GM12878 (cell line): ENCODE results near the gene INAFM1. TPM values are rescaled to one million over a fixed set of nuclear protein-coding genes. Genes with fewer than 3 reads are reported as not detected.
A peak's percentile ranks its signal among the peaks of the same experiment; 100 is the strongest.
"Not testable (repeated sequence)": the region's sequence is repeated elsewhere in the genome, so short reads cannot be mapped to it uniquely, and the experiment has no call there.

Experiments
- ATAC-seq: fragments of 200-7000 bp; cut with Tn5 transposase; 3 replicates; pipeline ENCODE4 v1.9.1; 2020; ENCODE audit warnings: mild to moderate bottlenecking, moderate library complexity
- BruUV-seq: library from RNA; stranded (reverse); fragments of 400-500 nt; replicated peaks from 2 replicates; lab custom pipeline; 2021; lab: Mats Ljungman, UMichigan
- CTCF ChIA-PET: fragments of 300-600 bp; sonication (Branson Sonifier 250); formaldehyde crosslinking; extraction: SDS; loops from one replicate; lab custom pipeline; 2021; ENCODE audit warnings: inconsistent platforms; lab: Yijun Ruan, JAX
- POLR2A ChIA-PET: fragments of 350-600 bp; formaldehyde crosslinking; extraction: SDS; loops from one replicate; lab custom pipeline; 2021; ENCODE audit warnings: inconsistent platforms; lab: Charles Lee
- RAD21 ChIA-PET: fragments of 300-600 bp; sonication (Branson Sonifier 250); formaldehyde crosslinking; loops from one replicate; lab custom pipeline; 2023; ENCODE audit warnings: antibody characterized with exemption; ENCODE audit not compliant: unreplicated experiment; lab: Charles Lee
- SMC1A ChIA-PET: fragments of 300-600 bp; sonication (Branson Sonifier 250); formaldehyde crosslinking; loops from one replicate; lab custom pipeline; 2023; ENCODE audit not compliant: unreplicated experiment, uncharacterized antibody; lab: Charles Lee
- DNase-seq: peaks from one replicate; pipeline ENCODE4 v3.0.0-alpha.2; 2011; ENCODE audit warnings: low read depth, low spot score
- FAIRE-seq: peaks from 3 replicates; lab custom pipeline; 2011; peaks lifted over from hg19 to GRCh38; lab: Jason Lieb, UNC
- H2AFZ ChIP-seq: 2 replicates; pipeline ENCODE4 v1.6.0; 2011; ENCODE audit warnings: low read depth, low read length, control low read depth; ENCODE audit not compliant: control insufficient read depth
- H3K27ac ChIP-seq: 2 replicates; pipeline ENCODE4 v1.5.1; 2011; ENCODE audit warnings: control low read depth; ENCODE audit not compliant: control insufficient read depth, insufficient read depth
- H3K27me3 ChIP-seq, 2 experiments: replicated peaks in 1 of 2; 2 replicates each; pipeline versions ENCODE4 v1.6.0 to v1.6.1; 2011; ENCODE audit warnings: low read length in 1 of 2; ENCODE audit not compliant: control insufficient read depth in 2 of 2, insufficient read depth in 2 of 2
- H3K36me3 ChIP-seq, 2 experiments: 2 replicates each; pipeline ENCODE4 v1.5.1; 2011; ENCODE audit warnings: low read length in 1 of 2; ENCODE audit not compliant: control insufficient read depth in 2 of 2, insufficient read depth in 2 of 2
- H3K4me1 ChIP-seq: 2 replicates; pipeline ENCODE4 v1.6.1; 2011; ENCODE audit warnings: mild to moderate bottlenecking, low read length, moderate library complexity, mixed read lengths; ENCODE audit not compliant: control insufficient read depth, insufficient read depth
- H3K4me2 ChIP-seq: 2 replicates; pipeline ENCODE4 v1.6.0; 2011; ENCODE audit warnings: control low read depth; ENCODE audit not compliant: control insufficient read depth, insufficient read depth
- H3K4me3 ChIP-seq: fragments of 200-600 bp; sonication (generic); 2 replicates; pipeline ENCODE4 v1.5.1; 2016
- H3K79me2 ChIP-seq: 2 replicates; pipeline ENCODE4 v1.6.0; 2011; ENCODE audit warnings: low read length; ENCODE audit not compliant: control insufficient read depth, insufficient read depth
- H3K9ac ChIP-seq: 2 replicates; pipeline ENCODE4 v1.8.0; 2011; ENCODE audit warnings: low read length, control low read depth, mixed read lengths; ENCODE audit not compliant: control insufficient read depth, insufficient read depth
- H3K9me3 ChIP-seq: replicated peaks from 3 replicates; pipeline ENCODE4 v1.5.1; 2011; ENCODE audit warnings: mild to moderate bottlenecking, low read length; ENCODE audit not compliant: control insufficient read depth, insufficient read depth
- H4K20me1 ChIP-seq: 2 replicates; pipeline ENCODE4 v1.6.0; 2011; ENCODE audit not compliant: control insufficient read depth, insufficient read depth
- IRF3 ChIP-seq: fragments of 450-650 bp; IDR thresholded peaks from 2 replicates; pipeline ENCODE4 v1.6.1; 2014; ENCODE audit warnings: mild to moderate bottlenecking
- PKNOX1 ChIP-seq: fragments of 450-650 bp; IDR thresholded peaks from 2 replicates; pipeline ENCODE4 v1.6.1; 2016; ENCODE audit warnings: mild to moderate bottlenecking
- SMARCA5 ChIP-seq: fragments of 450-650 bp; IDR thresholded peaks from 2 replicates; pipeline ENCODE4 v1.6.1; 2017; ENCODE audit warnings: mild to moderate bottlenecking
- WGBS: methylation state at CpG from one replicate; pipeline ENCODE4 v1.1.6; 2016; ENCODE audit warnings: low lambda C conversion rate; ENCODE audit not compliant: insufficient replicate concordance, insufficient coverage; ENCODE audit errors: missing lambda C conversion rate; 5-methylcytosine and 5-hydroxymethylcytosine counted together
- in situ Hi-C: fragments of 300-500 bp; cut with MboI; formaldehyde crosslinking; loops from 9 replicates; pipeline ENCODE4 v1.14.3; 2018; ENCODE audit warnings: mixed read lengths
- intact Hi-C: fragments of 100-400 bp; cut with micrococcal nuclease; formaldehyde crosslinking; loops from one replicate; pipeline ENCODE4 v1.14.2; 2022; ENCODE audit not compliant: unreplicated experiment
- polyA plus RNA-seq, 11 experiments: library from polyadenylated mRNA; depleted of rRNA in 4 of 11; unstranded in 6 of 11; stranded (reverse) in 5 of 11; fragments of >200 nt; fragmentation: Nextera tagmentation in 4 of 11; fragmentation: Illumina TruSeq in 1 of 11; extraction: Ambion mirVana in 4 of 11; extraction: Trizol in 1 of 11; gene quantifications; 1 replicate in 1 of 11; 2 replicates in 10 of 11; pipeline versions ENCODE4 v1.2.1 to v1.2.3, GENCODE V29; 2011 to 2016; ENCODE audit warnings: inconsistent platforms in 2 of 11, missing spikeins in 2 of 11, low read depth in 1 of 11
- total RNA-seq, 4 experiments: library from RNA; depleted of rRNA in 3 of 4; stranded (reverse); fragments of >200 nt in 3 of 4; fragmentation: Illumina TruSeq in 1 of 4; extraction: Trizol in 1 of 4; gene quantifications; 2 replicates each; pipeline versions ENCODE4 v1.2.1 to v1.2.3, GENCODE V29; 2013 to 2021

Gene INAFM1
- total and polyA plus RNA-seq, 10 of the 15 experiments (the other 5 are each of a cell fraction or from before 2014, with no cell fraction given): 0.57 to 6.8 (median 1.1) TPM; not detected in 1

- H3K9ac ChIP-seq, H3K4me2 ChIP-seq, H3K4me3 ChIP-seq, H2AFZ ChIP-seq, DNase-seq, in situ Hi-C loops, H4K20me1 ChIP-seq, BruUV-seq, H3K27ac ChIP-seq, ATAC-seq, FAIRE-seq, H3K27me3 ChIP-seq, H3K79me2 ChIP-seq, H3K4me1 ChIP-seq, H3K9me3 ChIP-seq, H3K36me3 ChIP-seq, intact Hi-C loops: not testable (repeated sequence)
- ChIA-PET SMC1A (interaction anchor here (1.9 kb wide), 1 partner anchor 9 kb away, joined by 5 read pairs; no protein-coding TSS in a partner anchor), CTCF (interaction anchor here (1.7 to 2.4 kb wide), 2 partner anchors 9 to 42 kb away, joined by 6 to 16 read pairs; no protein-coding TSS in a partner anchor), POLR2A (interaction anchor here (0.6 kb wide), 1 partner anchor 1268 kb away, joined by 10 read pairs; no protein-coding TSS in a partner anchor), RAD21 (interaction anchor here (0.7 kb wide), 1 partner anchor 9 kb away, joined by 3 read pairs; no protein-coding TSS in a partner anchor)
- WGBS: 83% methylated on average over 8 of the region's 8 CpGs
Observed at GRCh38 chr19:47253016-47253415, 21.7 kb upstream of the INAFM1 start.

DNA sequence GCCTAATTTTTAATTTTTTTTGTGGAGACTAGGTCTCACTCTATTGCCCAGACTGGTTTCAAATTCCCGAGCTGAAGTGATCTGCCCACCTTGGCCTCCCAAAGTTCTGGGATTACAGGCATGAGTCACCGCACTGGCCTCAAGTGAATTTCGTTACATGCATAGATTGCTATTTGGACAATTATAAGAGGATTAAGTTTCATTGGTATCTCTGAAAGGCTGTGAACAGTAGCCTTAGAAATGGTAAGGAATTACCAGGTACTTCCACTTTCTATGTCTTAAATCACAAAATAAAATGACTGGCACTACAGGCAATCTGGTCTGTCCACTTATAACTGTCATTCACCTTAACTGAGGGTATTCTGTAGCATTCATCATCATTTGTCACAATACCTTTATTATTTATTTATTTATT is 21.2 kb upstream of the INAFM1 start:
- ATAC-seq (no peak), DNase-seq (no peak), FAIRE-seq (no peak)
- CTCF ChIA-PET: interaction anchor here (1.7 to 2.4 kb wide), 2 partner anchors 9 to 43 kb away, joined by 6 to 16 read pairs; no protein-coding TSS in a partner anchor
- Histone ChIP-seq H2AFZ (no peak overlapping the region), H3K79me2 (peaks cover 9% of the 10 kb centered on the region), H3K9ac (no peak overlapping the region), H3K27me3 (no peaks in the 10 kb centered on the region), H3K9me3 (no peaks in the 10 kb centered on the region), H3K4me3 (no peak overlapping the region), H3K4me2 (no peak overlapping the region), H3K4me1 (peaks cover 7% of the 10 kb centered on the region), H4K20me1 (no peaks in the 10 kb centered on the region), H3K36me3 (peaks cover 0 to under 1% of the 10 kb centered on the region in 2 experiments; a peak in 2 of 4 replicates), H3K27ac (no peak overlapping the region)
- intact Hi-C loops: no loop called here
- POLR2A ChIA-PET: interaction anchor here (0.6 kb wide), 2 partner anchors 21 to 1268 kb away, joined by 5 to 10 read pairs; no protein-coding TSS in a partner anchor
- no TSS peak for BruUV-seq
- 64% methylated on average over 3 of the region's 3 CpGs for WGBS
- in situ Hi-C loops: no loop called here
- RAD21 ChIA-PET: interaction anchor here (0.6 to 0.7 kb wide), 2 partner anchors 9 to 93 kb away, joined by 3 to 5 read pairs; no protein-coding TSS in a partner anchor
- SMC1A ChIA-PET: interaction anchor here (0.6 to 1.9 kb wide), 3 partner anchors 9 to 38 kb away, joined by 3 to 5 read pairs (median 5); no protein-coding TSS in a partner anchor
- peak; percentile 26; the same call in 1 of the 2 replicates for TF ChIP-seq PKNOX1
- TF ChIP-seq SMARCA5: no peak
- TF ChIP-seq IRF3: no peak
